DOHH2 (cell line): ENCODE measurements around the gene ITPK1.

Experiments used
- CTCF ChIP-seq: fragments of 200-600 bp; sonication (generic); IDR thresholded peaks from one replicate; pipeline ENCODE4 v1.5.1; 2014; ENCODE audit warnings: antibody characterized with exemption, mild to moderate bottlenecking, low read depth, low read length; ENCODE audit not compliant: poor library complexity, severe bottlenecking
- EZH2phosphoT487 ChIP-seq: fragments of 200-600 bp; sonication (generic); IDR thresholded peaks from 2 replicates; pipeline ENCODE4 v1.6.1; 2017; ENCODE audit warnings: borderline replicate concordance, mild to moderate bottlenecking, antibody characterized with exemption, low read length, moderate library complexity, mixed read lengths

GRCh38 chr14:92929689-92930608, 185.8 kb downstream of the ITPK1 start:
- TF ChIP-seq CTCF: no peak
- no peak for TF ChIP-seq EZH2phosphoT487
